Keratinocyte (primary cell): ENCODE results near the gene RPS4Y2. TPM values are rescaled to one million over a fixed set of nuclear protein-coding genes. Genes with fewer than 3 reads are reported as not detected.

Experiments
- DNase-seq: peaks from one replicate; pipeline ENCODE4 v3.0.0-alpha.2; 2011; ENCODE audit warnings: low read depth, missing footprints, low spot score
- FAIRE-seq: peaks from 2 replicates; lab custom pipeline; 2011; peaks lifted over from hg19 to GRCh38; lab: Jason Lieb, UNC
- H2AFZ ChIP-seq: 2 replicates; pipeline ENCODE4 v1.6.0; 2012; ENCODE audit warnings: low read length, control low read depth, inconsistent platforms; ENCODE audit not compliant: control insufficient read depth
- H3K27ac ChIP-seq: 2 replicates; pipeline ENCODE4 v1.5.1; 2011; ENCODE audit warnings: low read length; ENCODE audit not compliant: control insufficient read depth, insufficient read depth
- H3K27me3 ChIP-seq: 3 replicates; pipeline ENCODE4 v1.6.0; 2011; ENCODE audit warnings: low read length; ENCODE audit not compliant: control insufficient read depth, insufficient read depth; ENCODE audit errors: extremely low read depth
- H3K36me3 ChIP-seq, 2 experiments: 2 replicates in 1 of 2; 3 replicates in 1 of 2; pipeline ENCODE4 v1.5.1; 2011; ENCODE audit warnings: low read length in 2 of 2, mild to moderate bottlenecking in 1 of 2; ENCODE audit not compliant: control insufficient read depth in 2 of 2, insufficient read depth in 2 of 2; ENCODE audit errors: extremely low read depth in 1 of 2
- H3K4me1 ChIP-seq: 3 replicates; pipeline ENCODE4 v1.5.1; 2011; ENCODE audit warnings: low read length; ENCODE audit not compliant: control insufficient read depth, insufficient read depth; ENCODE audit errors: extremely low read depth
- H3K4me2 ChIP-seq: 3 replicates; pipeline ENCODE4 v1.6.0; 2011; ENCODE audit warnings: low read depth, low read length; ENCODE audit not compliant: control insufficient read depth, insufficient read depth; ENCODE audit errors: extremely low read depth
- H3K4me3 ChIP-seq, 3 experiments: fragments of 200-600 bp in 1 of 3; sonication (generic) in 1 of 3; 2 replicates in 2 of 3; 3 replicates in 1 of 3; pipeline ENCODE4 v1.5.1; 2011 to 2016; ENCODE audit warnings: low read length in 3 of 3, mild to moderate bottlenecking in 3 of 3, control low read depth in 2 of 3, inconsistent platforms in 1 of 3, low read depth in 1 of 3, mixed read lengths in 1 of 3, mixed run types in 1 of 3, moderate library complexity in 1 of 3; ENCODE audit not compliant: control insufficient read depth in 2 of 3, insufficient read depth in 2 of 3; ENCODE audit errors: extremely low read depth in 1 of 3
- H3K79me2 ChIP-seq: 2 replicates; pipeline ENCODE4 v1.6.0; 2012; ENCODE audit warnings: low read length; ENCODE audit not compliant: control insufficient read depth, insufficient read depth
- H3K9ac ChIP-seq: 3 replicates; pipeline ENCODE4 v1.6.0; 2011; ENCODE audit warnings: low read length; ENCODE audit not compliant: control insufficient read depth, insufficient read depth; ENCODE audit errors: extremely low read depth
- H3K9me1 ChIP-seq: 3 replicates; pipeline ENCODE4 v1.6.0; 2011; ENCODE audit warnings: low read length; ENCODE audit not compliant: control insufficient read depth, insufficient read depth; ENCODE audit errors: extremely low read depth
- H3K9me3 ChIP-seq: 2 replicates; pipeline ENCODE4 v1.5.1; 2012; ENCODE audit warnings: low read depth, low read length; ENCODE audit not compliant: control insufficient read depth
- H4K20me1 ChIP-seq: 3 replicates; pipeline ENCODE4 v1.6.0; 2011; ENCODE audit warnings: low read length; ENCODE audit not compliant: control insufficient read depth, insufficient read depth; ENCODE audit errors: extremely low read depth
- EZH2 ChIP-seq: IDR thresholded peaks from one replicate; pipeline ENCODE4 v1.6.1; 2012; ENCODE audit warnings: inconsistent platforms, mild to moderate bottlenecking, low read length, moderate library complexity
- dilution Hi-C: fragments of 300-500 bp; cut with MboI; formaldehyde crosslinking; loops from one replicate; pipeline ENCODE4 v1.7.0; 2020; ENCODE audit warnings: low sequenced_read_pairs; ENCODE audit not compliant: extremely low pct_ligation_motif_present
- polyA minus RNA-seq, 3 experiments: library from RNA; depleted of rRNA, polyadenylated mRNA; stranded (reverse); fragments of >200 nt; gene quantifications; 1 replicate in 1 of 3; 2 replicates in 1 of 3; 3 replicates in 1 of 3; pipeline ENCODE4 v1.2.3, GENCODE V29; 2011
- polyA plus RNA-seq, 5 experiments: library from polyadenylated mRNA; depleted of rRNA in 3 of 5; stranded (reverse) in 3 of 5; stranded (forward) in 1 of 5; unstranded in 1 of 5; fragments of >200 nt; gene quantifications; 1 replicate in 1 of 5; 2 replicates in 3 of 5; 3 replicates in 1 of 5; pipeline versions ENCODE4 v1.2.1 to v1.2.3, GENCODE V29; 2011 to 2012; ENCODE audit warnings: missing spikeins in 2 of 5, low read depth in 1 of 5, low replicate concordance in 1 of 5
- TF ChIP-seq, protein P1 (sequence below), 3 experiments: IDR thresholded peaks in 1 of 3; conservative IDR thresholded peaks in 1 of 3; optimal IDR thresholded peaks in 1 of 3; 2 replicates in 2 of 3; 3 replicates in 1 of 3; pipeline versions ENCODE3 to v1.5.1; 2011; ENCODE audit warnings: low read length in 3 of 3, mild to moderate bottlenecking in 3 of 3, moderate library complexity in 2 of 3, control low read depth in 1 of 3, inconsistent platforms in 1 of 3; ENCODE audit not compliant: insufficient read depth in 2 of 3; ENCODE audit errors: extremely low read depth in 1 of 3

The RPS4Y2 gene
- polyA plus RNA-seq (not detected in 3 replicates), polyA minus RNA-seq (not detected in 3 replicates)
- polyA plus RNA-seq (2011; ENCODE audit: low read depth), result not detected
- polyA plus RNA-seq (2011; cell fraction: cytosol; rRNA removed), result not detected in 2 replicates
- not detected in 2 replicates for polyA plus RNA-seq (2011; cell fraction: nucleus; rRNA removed)
- polyA plus RNA-seq (2012; ENCODE audit: low replicate concordance), result not detected in 2 replicates
- polyA minus RNA-seq (2011; cell fraction: cytosol; rRNA and poly(A)+ RNA removed), result not detected
- polyA minus RNA-seq (2011; cell fraction: nucleus; rRNA and poly(A)+ RNA removed), result not detected in 2 replicates

GRCh38 chrY:20755808-20756207 is at the start of gene RPS4Y2:
Gene RPS4Y2 (plus strand): TSS chrY:20756108. CDS start chrY:20756164, 56 bp downstream.
- H3K4me3 ChIP-seq, result no peak within 1 kb of the TSS
- H2AFZ ChIP-seq, result no peak within 1 kb of the TSS
- no peak within 1 kb of the TSS for H3K4me2 ChIP-seq
- H3K9ac ChIP-seq, result no peak within 1 kb of the TSS
- H3K36me3 ChIP-seq, result no peaks in the 10 kb centered on the region
- no peaks in the 10 kb centered on the region for H3K4me1 ChIP-seq
- dilution Hi-C loops, result no loop called here
- no peak for FAIRE-seq
- H3K9me3 ChIP-seq, result no peaks in the 10 kb centered on the region
- H3K79me2 ChIP-seq, result no peaks in the 10 kb centered on the region
- H3K9me1 ChIP-seq, result no peaks in the 10 kb centered on the region
- H4K20me1 ChIP-seq, result no peaks in the 10 kb centered on the region
- H3K27ac ChIP-seq, result no peak within 1 kb of the TSS
- TF ChIP-seq EZH2, result no peak
- TF ChIP-seq, protein P1, sequence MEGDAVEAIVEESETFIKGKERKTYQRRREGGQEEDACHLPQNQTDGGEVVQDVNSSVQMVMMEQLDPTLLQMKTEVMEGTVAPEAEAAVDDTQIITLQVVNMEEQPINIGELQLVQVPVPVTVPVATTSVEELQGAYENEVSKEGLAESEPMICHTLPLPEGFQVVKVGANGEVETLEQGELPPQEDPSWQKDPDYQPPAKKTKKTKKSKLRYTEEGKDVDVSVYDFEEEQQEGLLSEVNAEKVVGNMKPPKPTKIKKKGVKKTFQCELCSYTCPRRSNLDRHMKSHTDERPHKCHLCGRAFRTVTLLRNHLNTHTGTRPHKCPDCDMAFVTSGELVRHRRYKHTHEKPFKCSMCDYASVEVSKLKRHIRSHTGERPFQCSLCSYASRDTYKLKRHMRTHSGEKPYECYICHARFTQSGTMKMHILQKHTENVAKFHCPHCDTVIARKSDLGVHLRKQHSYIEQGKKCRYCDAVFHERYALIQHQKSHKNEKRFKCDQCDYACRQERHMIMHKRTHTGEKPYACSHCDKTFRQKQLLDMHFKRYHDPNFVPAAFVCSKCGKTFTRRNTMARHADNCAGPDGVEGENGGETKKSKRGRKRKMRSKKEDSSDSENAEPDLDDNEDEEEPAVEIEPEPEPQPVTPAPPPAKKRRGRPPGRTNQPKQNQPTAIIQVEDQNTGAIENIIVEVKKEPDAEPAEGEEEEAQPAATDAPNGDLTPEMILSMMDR (optimal IDR thresholded peaks at IDR 0.05 in 1 of 3, IDR thresholded peaks at IDR 0.05 in 1 of 3, conservative IDR thresholded peaks at IDR 0.05 in 1 of 3; ENCODE audit: extremely low read depth in 1 of 3, insufficient read depth in 2 of 3, low read length in 3 of 3), result no peak
- no peaks in the 10 kb centered on the region for H3K27me3 ChIP-seq
- no peak for DNase-seq

DNA sequence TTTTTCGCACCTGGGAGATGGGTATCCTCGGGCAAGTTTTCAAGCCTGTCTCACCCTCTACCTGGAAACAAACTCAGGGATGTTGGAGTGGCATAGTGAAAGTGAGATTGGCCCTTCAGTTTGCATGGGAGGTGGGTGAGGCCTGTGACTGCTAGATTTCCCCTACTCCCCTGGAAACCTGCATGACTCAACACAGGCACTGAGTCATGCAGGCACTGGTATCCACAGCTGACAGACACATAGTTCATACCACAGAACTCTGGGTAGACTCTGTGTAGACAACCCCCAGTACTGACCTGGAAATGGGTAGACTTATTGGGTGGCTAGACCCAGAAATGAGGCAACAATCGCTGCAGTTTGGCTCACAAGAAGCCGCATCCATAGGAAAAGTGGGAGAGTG is 41.5 kb upstream of the RPS4Y2 start:
- FAIRE-seq, result no peak
- dilution Hi-C loops, result no loop called here
- H3K36me3 ChIP-seq, result no peaks in the 10 kb centered on the region

More for the DNA sequence above, 41.5 kb upstream of the RPS4Y2 start:
- no peak overlapping the region for H3K27ac ChIP-seq
- DNase-seq, result no peak
- H3K4me3 ChIP-seq, result no peak overlapping the region
- no peaks in the 10 kb centered on the region for H4K20me1 ChIP-seq
- no peak overlapping the region for H3K4me2 ChIP-seq
- no peaks in the 10 kb centered on the region for H3K79me2 ChIP-seq
- no peaks in the 10 kb centered on the region for H3K4me1 ChIP-seq
- no peaks in the 10 kb centered on the region for H3K9me1 ChIP-seq
- no peaks in the 10 kb centered on the region for H3K27me3 ChIP-seq
- no peak overlapping the region for H2AFZ ChIP-seq
- no peak for TF ChIP-seq EZH2
- TF ChIP-seq, protein P1 (optimal IDR thresholded peaks at IDR 0.05 in 1 of 3, IDR thresholded peaks at IDR 0.05 in 1 of 3, conservative IDR thresholded peaks at IDR 0.05 in 1 of 3; ENCODE audit: extremely low read depth in 1 of 3, insufficient read depth in 2 of 3, low read length in 3 of 3), result no peak
- H3K9me3 ChIP-seq, result no peaks in the 10 kb centered on the region
- no peak overlapping the region for H3K9ac ChIP-seq
